A549 treated with AZD9567 at 1 μM for 4 hours (cell line): Measurements from ENCODE around the gene CASP7. TPM values are rescaled to one million over a fixed set of nuclear protein-coding genes. Genes with fewer than 3 reads are reported as not detected.

ENCODE experiments used
- total RNA-seq: library from RNA; stranded (reverse); fragments of 200-300 nt; extraction: Qiagen RNA extraction; gene quantifications from 5 replicates; pipeline ENCODE4 v1.2.3, GENCODE V29; 2022; ENCODE audit not compliant: insufficient read depth

Gene CASP7
- 23.3 to 38.7 TPM (median 26.9 TPM) in 5 replicates for total RNA-seq

GRCh38 chr10:113679463-113680189 lies at the start of gene CASP7:
CASP7 (plus strand) TSS chr10:113679912; CDS start chr10:113697494, 17,582 bp downstream.

DNA sequence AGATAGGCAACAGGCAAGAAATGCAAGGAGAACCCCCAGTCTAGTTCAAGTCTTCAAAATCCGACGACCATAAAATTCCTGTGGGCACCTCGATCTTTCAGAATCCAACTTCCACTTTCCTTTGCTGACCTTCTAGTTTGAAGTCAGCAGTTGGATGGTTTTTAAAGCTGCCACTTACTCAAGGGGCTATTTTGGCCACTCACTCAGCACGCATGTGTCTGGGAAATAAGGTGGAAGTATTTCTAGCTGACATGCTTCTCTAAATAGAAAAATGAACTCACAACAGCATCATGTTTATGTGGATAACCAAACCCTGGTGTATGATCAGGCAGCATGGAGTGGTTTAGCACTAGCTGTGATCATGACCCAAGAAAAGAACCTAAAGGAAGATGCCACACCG lies 15.8 kb upstream of the CASP7 start, which contains the start of gene NRAP:
Gene NRAP (minus strand): TSS at position 134 of the 400 bp plus-strand sequence. CDS start 159 bp downstream, outside the sequence.

DNA sequence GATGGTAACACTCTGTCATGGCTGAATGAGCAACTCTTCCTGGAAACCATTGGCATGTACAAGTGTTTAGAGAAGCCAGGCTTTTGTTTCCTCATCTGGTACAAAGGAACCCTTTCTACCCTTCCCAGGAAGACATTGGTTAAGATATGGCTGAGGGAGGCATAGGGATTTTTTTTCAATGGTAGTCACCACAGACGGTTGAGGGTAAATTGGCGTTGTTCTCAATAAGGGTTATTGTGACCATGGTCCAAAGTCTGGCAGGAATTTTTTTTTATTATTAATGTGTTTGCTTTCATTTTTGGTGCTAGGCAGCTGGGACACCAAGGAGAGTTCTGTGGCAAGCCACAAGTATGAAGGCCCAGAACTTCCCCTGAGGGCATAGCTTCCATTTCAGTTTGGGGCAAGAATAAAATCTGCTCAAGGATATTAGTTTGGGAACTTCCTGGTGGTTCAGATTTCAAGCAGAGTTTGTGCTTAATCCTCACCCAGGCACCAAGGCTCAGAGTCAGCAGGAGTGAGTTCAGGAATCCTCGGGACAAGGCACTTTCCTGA lies 71.5 kb downstream of the CASP7 start, which contains the start of gene PLEKHS1:
Gene PLEKHS1 (plus strand): TSS at position 502 of the 552 bp plus-strand sequence. CDS start 3,596 bp downstream, outside the sequence.

Other genes starting within 250 kb of the CASP7 start
- gene HABP2, start 126.9 kb upstream of the CASP7 start, total RNA-seq, result 0.09 to 0.13 TPM (median 0.11 TPM) in 4 of 5 replicates, not detected in the other
- gene NRAP, start 15.9 kb upstream of the CASP7 start, total RNA-seq, result not detected in 5 replicates
- gene PLEKHS1, start 71.8 kb downstream of the CASP7 start, total RNA-seq, result 0.02 to 0.19 TPM (median 0.06 TPM) in 3 of 5 replicates, not detected in the others
- gene DCLRE1A, start 174.2 kb downstream of the CASP7 start, total RNA-seq, result 7.9 to 12.4 TPM (median 8.9 TPM) in 5 replicates
- 5.1 to 8.1 TPM (median 6.1 TPM) in 5 replicates for gene NHLRC2, start 174.7 kb downstream of the CASP7 start, total RNA-seq